ENCODE results near the gene RFX5.
"Not testable (repeated sequence)": the region's sequence is repeated elsewhere in the genome, so short reads cannot be mapped to it uniquely, and the experiment has no call there.

RFX5 gene

DNA sequence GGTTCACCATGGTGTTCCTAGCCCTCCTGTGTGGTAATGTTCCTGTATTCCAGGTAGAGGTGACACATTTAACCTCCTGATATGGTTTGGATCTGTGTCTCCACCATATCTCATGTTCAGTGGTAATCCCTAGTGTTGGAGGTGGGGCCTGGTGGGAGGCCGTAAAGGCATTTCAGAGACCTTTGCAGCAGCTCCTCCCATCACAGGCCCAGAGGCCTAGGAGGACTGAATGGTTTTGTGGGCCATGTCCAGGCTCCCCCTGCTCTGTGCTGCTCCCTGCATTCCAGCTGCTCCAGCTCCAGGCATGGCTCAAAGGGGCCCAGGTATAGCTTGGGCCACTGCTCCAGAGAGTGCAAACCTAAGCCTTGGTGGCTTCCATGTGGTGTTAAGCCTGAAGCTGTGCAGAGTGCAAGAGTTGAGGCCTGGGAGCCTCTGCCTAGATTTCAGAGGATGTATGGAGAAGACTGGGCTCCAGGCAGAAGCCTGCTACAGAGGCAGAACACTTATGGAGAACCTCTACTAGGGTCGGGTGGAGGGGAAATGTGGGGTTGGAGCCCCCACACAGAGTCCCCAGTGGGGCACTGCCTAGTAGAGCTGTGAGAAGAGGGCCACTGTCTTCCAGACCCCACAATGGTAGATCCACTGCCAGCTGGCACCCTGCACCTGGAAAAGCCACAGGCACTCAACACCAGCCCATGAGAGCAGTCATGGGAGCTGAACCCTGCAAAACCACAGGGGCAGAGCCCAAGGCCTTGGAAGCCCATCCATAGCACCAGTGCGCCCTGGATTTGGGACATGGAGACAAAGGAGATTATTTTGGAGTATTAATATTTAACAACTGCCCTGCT, 15.5 kb upstream of the RFX5 start:
- in situ Hi-C loops (cut with MboI; ENCODE audit: low sequenced_read_pairs) = no loop called here

DNA sequence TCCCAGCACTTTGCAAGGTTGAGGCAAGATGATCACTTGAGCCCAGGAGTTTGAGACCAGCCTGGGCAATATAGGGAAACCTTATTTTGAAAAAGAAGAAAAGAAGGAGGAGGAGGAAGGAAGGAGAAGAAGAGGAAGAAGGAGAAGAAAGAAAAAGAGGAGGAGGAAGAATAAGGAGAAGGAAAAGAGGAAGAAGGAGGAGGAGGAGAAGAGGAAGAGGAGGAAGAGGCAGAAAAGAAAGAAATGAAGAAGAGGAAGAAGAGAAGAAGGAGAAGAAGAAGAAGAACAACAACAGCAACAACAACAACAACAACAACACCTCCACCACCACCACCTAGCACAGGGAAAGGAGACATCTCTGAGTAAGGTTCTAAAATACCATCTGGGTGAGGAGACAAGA, 14.8 kb upstream of the RFX5 start:
- in situ Hi-C loops (cut with MboI; ENCODE audit: low sequenced_read_pairs) = no loop called here

DNA sequence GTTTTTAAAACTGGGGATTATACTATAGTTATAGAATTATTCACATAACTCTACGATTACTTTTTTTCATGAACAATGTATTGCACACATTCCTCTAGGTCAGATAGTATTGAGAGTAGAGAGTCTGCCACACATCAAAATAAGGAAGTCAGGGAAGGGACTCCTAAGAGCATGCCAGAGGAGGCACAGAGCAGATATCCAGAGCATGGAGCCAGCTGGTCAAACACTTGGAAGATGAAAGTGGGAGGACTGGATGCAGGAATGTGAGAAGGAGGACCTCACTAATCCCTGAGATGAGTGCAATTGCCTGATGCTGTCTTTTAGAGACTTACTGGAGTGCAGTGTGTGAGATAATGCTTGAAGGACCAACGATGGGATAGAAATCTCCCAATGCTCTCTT, 9.6 kb upstream of the RFX5 start:
- in situ Hi-C loops (cut with MboI; ENCODE audit: low sequenced_read_pairs) = no loop called here

DNA sequence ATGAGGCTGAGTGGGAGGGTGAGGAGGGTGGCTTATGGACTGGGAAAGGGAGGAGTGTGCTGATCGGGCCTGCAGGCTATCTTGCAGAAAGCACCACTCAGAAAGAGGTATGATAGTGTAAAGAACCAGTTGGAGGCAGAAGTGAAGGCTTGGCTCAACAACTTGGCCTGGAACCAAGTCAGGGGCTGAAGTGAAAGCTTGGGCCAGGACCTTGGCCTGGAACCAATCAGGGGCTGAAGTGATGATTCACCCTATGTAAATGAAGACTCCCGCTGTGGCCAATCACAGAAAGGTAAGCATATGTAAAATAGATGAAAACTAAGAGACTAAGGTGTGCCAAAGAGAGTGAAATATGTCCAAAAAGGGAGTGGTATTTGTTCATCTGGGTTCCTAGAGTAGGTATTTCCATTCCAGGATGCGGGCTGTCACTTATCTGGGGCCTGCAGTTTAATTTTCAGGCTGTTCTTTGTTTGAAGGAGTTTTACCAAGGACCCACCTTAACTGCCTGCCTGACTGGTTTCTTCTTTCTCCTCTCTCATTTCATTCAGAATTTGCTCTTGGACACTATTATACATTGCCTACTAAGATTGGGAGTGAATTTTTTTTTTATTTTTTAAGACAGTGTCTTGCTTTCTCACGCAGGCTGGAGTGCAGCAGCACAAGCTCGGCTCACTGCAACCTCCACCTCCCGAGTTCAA, 5.1 kb upstream of the RFX5 start:
- in situ Hi-C loops (cut with MboI; ENCODE audit: low sequenced_read_pairs) = no loop called here

GRCh38 chr1:151350323-151350722, 3.3 kb upstream of the RFX5 start:
- in situ Hi-C loops (cut with MboI; ENCODE audit: low sequenced_read_pairs) = not testable (repeated sequence)

DNA sequence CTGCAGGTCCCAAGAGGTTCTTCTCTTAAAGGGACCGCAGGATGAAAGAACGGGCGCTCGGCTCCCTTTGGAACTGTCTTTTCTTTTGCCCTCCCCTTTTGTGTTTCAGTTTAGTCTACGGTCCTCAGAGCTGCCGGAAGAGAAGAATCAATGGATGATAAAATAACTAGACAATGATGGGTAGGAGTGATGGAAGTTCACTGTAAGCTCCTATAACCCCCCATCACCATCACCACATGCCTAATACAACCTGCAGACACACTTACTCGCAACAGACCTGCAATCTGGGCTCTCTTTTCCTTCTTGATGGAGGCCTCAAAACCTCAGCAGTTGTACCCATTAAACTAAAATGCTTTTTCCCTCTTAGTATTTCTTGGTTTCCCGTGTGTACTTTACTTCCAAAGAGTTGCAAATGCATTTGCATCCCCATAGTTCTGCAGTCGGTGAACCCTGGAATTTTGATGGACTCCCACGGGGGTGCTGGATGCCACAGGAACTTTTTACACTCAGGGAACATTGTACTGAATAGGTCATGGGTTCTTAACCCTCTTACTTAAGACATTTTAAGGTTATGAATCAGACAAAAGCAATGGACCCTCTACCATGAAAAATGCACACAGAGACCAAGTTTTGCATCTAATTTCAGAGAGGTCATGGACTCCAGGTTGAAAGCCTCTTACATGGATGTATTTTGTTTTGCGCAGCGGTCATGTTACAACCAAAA, 633 bp upstream of the RFX5 start:
- in situ Hi-C loops (cut with MboI; ENCODE audit: low sequenced_read_pairs) = no loop called here

DNA sequence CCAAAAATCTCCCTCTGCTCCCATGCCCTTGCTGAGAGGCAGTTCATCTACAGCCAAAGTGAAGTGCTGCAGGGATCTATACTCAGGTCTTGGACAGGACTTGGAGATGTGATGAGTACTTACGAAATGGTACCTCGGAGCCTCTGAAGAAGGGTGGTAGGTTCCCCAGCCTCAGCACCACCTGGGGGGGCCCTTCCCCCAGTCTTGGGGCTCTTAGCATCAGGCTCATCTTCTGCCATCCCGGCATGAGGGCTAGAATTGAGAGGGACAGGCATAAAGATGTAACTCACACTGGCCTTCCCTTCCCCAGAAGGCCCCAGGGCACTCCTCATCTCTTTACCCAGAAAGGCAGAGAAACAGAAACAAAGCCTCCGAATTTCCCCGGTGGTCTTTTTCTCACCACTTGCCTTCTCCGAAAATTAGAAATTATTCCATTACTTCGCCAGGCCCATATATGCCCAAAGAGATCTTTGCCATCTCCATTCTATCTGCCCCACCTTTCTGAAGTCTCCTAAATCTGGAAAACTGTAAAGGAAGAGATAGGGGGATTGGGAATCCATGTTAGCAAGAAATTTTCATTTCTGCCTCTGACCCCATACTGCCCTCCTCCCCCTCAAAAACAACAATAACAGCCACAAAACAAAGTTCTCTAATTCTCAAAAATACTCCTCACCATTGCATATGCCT, 827 bp downstream of the RFX5 start:
- in situ Hi-C loops (cut with MboI; ENCODE audit: low sequenced_read_pairs) = no loop called here

- in situ Hi-C loops (cut with MboI; ENCODE audit: low sequenced_read_pairs) = no loop called here
Observed at GRCh38 chr1:151344291-151344690, 2.8 kb downstream of the RFX5 start.

DNA sequence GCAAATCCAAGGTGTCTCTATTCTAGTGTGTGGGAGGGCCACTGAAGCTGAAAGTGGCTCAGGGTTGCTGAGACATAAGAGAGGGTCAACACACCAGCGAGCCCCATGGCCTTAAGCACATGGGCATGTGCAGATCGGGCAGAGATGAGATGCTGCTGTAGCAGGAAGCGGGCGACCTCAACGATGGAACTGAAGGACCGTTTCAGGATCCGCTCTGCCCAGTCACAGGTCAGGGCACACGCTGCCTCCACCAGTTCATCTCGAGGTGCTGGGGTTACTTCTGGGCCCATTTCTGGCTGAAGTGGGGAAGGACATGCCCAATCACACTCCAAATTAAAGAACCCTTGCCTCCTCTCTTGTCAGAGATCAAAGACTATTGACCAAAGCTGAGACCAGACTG, 3.5 kb downstream of the RFX5 start:
- in situ Hi-C loops (cut with MboI; ENCODE audit: low sequenced_read_pairs) = no loop called here

GRCh38 chr1:151342569-151342968, 4.5 kb downstream of the RFX5 start:
- in situ Hi-C loops (cut with MboI; ENCODE audit: low sequenced_read_pairs) = no loop called here

DNA sequence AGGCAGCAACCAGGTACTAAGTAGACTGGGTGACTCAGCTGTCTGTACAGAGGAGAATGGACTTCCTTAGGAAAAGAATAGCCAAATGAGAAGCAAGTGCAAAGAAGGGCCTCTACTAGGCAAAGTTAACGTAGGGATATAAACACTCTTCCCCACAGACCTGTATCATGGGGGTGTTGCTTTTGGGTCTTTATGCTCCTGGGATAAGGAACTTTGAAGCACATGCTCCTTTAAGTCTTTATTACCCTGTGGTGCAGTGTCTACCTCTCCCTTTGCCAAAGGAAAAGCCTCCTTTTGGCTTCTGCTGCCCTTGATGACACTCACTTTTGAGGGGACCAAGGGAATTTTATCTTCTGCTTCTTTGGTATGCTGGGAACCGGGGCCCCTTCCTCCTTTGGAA, 5.0 kb downstream of the RFX5 start:
- in situ Hi-C loops (cut with MboI; ENCODE audit: low sequenced_read_pairs) = no loop called here

DNA sequence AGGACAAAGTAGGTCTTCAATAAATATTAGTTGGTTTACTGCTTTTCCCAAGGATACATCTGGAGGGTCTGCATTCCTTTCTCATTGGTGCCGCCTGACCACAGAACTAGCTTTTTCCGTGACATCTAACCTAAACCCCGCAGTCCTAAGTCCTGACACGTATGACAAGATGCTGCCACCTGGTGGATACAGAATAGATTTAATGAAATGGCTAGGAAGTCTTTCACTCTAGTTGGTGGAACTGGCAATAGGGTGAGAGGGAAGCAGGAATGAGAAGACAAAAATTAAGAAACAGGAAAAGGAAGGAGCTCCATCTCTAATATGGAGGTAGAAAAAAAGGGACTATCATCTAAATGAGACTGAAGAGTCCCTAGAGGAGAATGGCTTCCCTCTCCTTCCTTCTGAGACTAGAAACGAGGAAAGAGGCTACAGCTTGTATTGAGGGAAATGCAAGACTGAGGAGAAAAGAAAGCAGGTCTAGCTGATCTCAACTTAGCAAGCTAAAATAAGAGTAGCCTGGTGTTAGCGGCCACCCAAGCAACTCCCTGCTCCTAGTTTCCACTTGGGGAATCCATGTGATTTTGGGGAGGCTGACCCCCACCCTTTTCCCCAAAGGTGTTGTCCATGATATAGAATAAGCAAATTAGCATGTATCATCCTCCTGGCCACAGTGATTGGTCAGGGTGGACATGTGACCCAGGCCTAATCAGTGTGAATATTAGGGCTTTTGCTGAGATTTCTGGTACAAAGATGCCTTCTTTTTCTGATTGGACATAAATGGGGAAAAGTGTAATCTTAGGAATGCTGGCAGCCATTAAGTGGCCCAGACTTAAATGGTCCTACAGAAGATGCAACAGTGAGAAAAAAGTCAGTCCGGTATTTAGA, 5.9 kb downstream of the RFX5 start:
- in situ Hi-C loops (cut with MboI; ENCODE audit: low sequenced_read_pairs) = no loop called here

GRCh38 chr1:151336556-151336955, 10.5 kb downstream of the RFX5 start:
- in situ Hi-C loops (cut with MboI; ENCODE audit: low sequenced_read_pairs) = loop anchor here (5.0 kb wide), 1 partner anchor 34 kb away; no protein-coding TSS in a partner anchor

- in situ Hi-C loops (cut with MboI; ENCODE audit: low sequenced_read_pairs) = loop anchor here (5.0 kb wide), 1 partner anchor 33 kb away; no protein-coding TSS in a partner anchor
Observed at GRCh38 chr1:151334822-151335221, 12.2 kb downstream of the RFX5 start.

DNA sequence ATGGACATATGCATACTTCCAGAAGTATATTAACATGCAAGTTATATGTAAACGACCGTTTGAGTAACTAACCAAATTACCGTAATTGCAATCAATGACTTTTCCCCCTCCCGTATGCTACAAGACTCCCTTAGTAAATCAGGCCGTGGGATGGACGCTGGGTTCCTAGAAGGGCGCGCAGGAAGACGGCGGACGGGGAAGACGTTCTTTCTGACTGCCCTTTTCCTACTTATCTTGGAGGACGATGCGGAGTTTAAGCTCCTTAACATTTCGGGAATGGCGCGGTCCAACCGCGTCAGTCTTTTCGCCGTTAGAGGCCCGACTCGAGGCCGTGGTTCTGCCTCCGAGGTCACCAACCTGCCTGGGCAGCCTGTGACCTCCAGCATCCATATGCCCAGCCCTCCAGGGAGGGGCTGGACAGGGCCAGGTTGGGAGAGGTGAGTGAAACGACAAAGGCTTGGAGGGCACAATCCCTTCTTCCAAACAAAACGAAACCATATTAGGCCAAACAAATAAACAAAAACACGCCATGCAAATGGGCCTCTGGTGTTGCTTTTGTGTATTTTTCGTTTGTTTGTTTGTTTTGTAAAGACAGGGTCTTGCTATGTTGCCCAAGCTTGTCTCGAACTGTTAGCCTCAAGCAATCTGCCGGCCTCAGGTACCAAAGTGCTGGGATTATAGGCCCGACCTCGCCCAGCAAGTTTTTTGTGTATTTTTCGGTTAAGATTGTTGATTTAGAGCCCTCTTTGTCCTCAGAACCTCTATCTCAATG, 19.0 kb downstream of the RFX5 start:
- in situ Hi-C loops (cut with MboI; ENCODE audit: low sequenced_read_pairs) = no loop called here

DNA sequence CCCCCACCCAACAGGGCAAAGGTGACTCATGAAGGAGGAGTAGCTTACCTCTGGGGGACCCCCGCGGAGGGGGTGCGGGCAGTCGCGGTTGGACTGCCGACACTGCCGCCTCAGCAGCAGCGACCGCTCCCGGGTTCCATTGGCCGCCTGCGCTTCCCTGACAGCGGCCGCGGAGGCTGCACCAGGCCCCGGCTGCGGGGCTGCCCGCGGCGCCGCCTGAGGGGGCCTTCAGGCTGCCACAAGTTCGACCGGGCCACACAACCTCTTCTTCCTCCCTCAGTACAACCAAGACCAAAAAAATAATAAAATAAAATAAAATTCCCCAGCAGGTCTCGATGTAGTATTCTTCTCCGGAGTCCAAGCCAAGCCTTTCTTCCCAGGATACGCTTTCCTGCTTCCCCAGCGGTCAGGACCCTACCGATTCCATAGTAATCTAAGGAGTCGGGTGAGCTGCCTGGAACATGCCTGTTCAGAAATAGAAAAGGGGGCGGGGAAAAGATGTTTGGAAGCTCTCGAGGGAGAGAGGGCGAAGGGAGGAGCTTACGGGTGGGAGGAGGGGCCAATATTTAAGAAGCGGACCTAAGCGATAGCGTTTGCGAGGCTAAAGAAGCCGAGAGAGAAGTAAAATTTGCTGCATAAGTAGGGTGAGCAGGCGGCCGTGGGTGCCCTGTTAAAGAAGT, 19.7 kb downstream of the RFX5 start, which contains the start of gene PI4KB:
TSS of gene PI4KB (minus strand) at position 194 of the 680 bp plus-strand sequence. CDS start 10,935 bp downstream, outside the sequence.
- in situ Hi-C loops (cut with MboI; ENCODE audit: low sequenced_read_pairs) = no loop called here

GRCh38 chr1:151326619-151327222, 20.3 kb downstream of the RFX5 start:
- in situ Hi-C loops (cut with MboI; ENCODE audit: low sequenced_read_pairs) = no loop called here
